Peyer's patch (tissue), 4 donors: ENCODE results near the gene WDFY4. TPM values are rescaled to one million over a fixed set of nuclear protein-coding genes. Genes with fewer than 3 reads are reported as not detected.

Experiments
- DNase-seq, 3 donors: peaks; one replicate each; pipeline ENCODE4 v3.0.0-alpha.2; 2017 to 2019
- H3K27ac ChIP-seq, 4 donors: fragments of 200-600 bp; sonication (generic); one replicate each; pipeline ENCODE4 v1.5.1; 2016 to 2019
- H3K27me3 ChIP-seq, 2 donors: fragments of 200-600 bp; sonication (generic); one replicate each; pipeline ENCODE4 v1.5.1; 2019
- H3K36me3 ChIP-seq, 3 donors: fragments of 200-600 bp; sonication (generic); one replicate each; pipeline ENCODE4 v1.5.1; 2016 to 2019
- H3K4me1 ChIP-seq, 4 donors: fragments of 200-600 bp; sonication (generic); one replicate each; pipeline ENCODE4 v1.5.1; 2016 to 2019
- H3K4me3 ChIP-seq, 4 donors: fragments of 200-600 bp; sonication (generic); 1 replicate in 3 of 4; 2 replicates in 1 of 4; pipeline ENCODE4 v1.5.1; 2016 to 2019; ENCODE audit warnings: mild to moderate bottlenecking in 1 of 4
- H3K9me3 ChIP-seq, 4 donors: fragments of 200-600 bp; sonication (generic); one replicate each; pipeline ENCODE4 v1.5.1; 2016 to 2019; ENCODE audit warnings: mild to moderate bottlenecking in 1 of 4
- CTCF ChIP-seq, 6 experiments: fragments of 450-650 bp in 4 of 6; fragments of 200-600 bp in 2 of 6; sonication (generic) in 1 of 6; IDR thresholded peaks; one replicate each; pipeline ENCODE4 v1.5.1; 2017 to 2019; ENCODE audit warnings: antibody characterized with exemption in 6 of 6, mild to moderate bottlenecking in 3 of 6, moderate library complexity in 1 of 6
- POLR2A ChIP-seq, 2 donors: fragments of 450-650 bp; IDR thresholded peaks; one replicate each; pipeline ENCODE4 v1.5.1; 2017; ENCODE audit warnings: antibody characterized with exemption in 2 of 2, mild to moderate bottlenecking in 2 of 2, moderate library complexity in 2 of 2
- total RNA-seq, 4 donors: library from RNA; depleted of rRNA; stranded (reverse); fragments of >200 nt; gene quantifications; one replicate each; pipeline ENCODE4 v1.1.0, GENCODE V29; 2016

Gene WDFY4
- total RNA-seq, 4 donors from 2014 or later: 0.53 to 102 (median 4.6) TPM

- TF ChIP-seq POLR2A (IDR thresholded peaks at IDR 0.05) (no peak), CTCF (IDR thresholded peaks at IDR 0.05) (no peak)
- Histone ChIP-seq H3K4me3 (no peak overlapping the region), H3K9me3 (no peaks in the 10 kb centered on the region), H3K27ac (no peak overlapping the region), H3K36me3 (no peaks in the 10 kb centered on the region), H3K4me1 (no peaks in the 10 kb centered on the region), H3K27me3 (no peaks in the 10 kb centered on the region)
- no peak for DNase-seq
Observed at GRCh38 chr10:48763403-48763965, 78.8 kb downstream of the WDFY4 start.

- Histone ChIP-seq H3K4me1 (no peaks in the 10 kb centered on the region), H3K27ac (no peak overlapping the region), H3K4me3 (no peak overlapping the region), H3K27me3 (no peaks in the 10 kb centered on the region), H3K36me3 (no peaks in the 10 kb centered on the region), H3K9me3 (no peaks in the 10 kb centered on the region)
- no peak for DNase-seq
- TF ChIP-seq CTCF (IDR thresholded peaks at IDR 0.05) (no peak), POLR2A (IDR thresholded peaks at IDR 0.05) (no peak)
Observed at GRCh38 chr10:48764486-48764885, 79.8 kb downstream of the WDFY4 start.

- H3K9me3 ChIP-seq: no peaks in the 10 kb centered on the region
- DNase-seq: no peak
Observed at GRCh38 chr10:48765039-48765438, 80.4 kb downstream of the WDFY4 start.

GRCh38 chr10:48765527-48765926 is 80.9 kb downstream of the WDFY4 start:
- Histone ChIP-seq H3K36me3 (no peaks in the 10 kb centered on the region), H3K27ac (no peak overlapping the region), H3K9me3 (no peaks in the 10 kb centered on the region), H3K4me3 (no peak overlapping the region), H3K27me3 (no peaks in the 10 kb centered on the region), H3K4me1 (no peaks in the 10 kb centered on the region)
- TF ChIP-seq CTCF (IDR thresholded peaks at IDR 0.05): no peak
- TF ChIP-seq POLR2A (IDR thresholded peaks at IDR 0.05): no peak
- DNase-seq: no peak

More at GRCh38 chr10:48765039-48765438, 80.4 kb downstream of the WDFY4 start:
- Histone ChIP-seq H3K4me1 (no peaks in the 10 kb centered on the region), H3K27me3 (no peaks in the 10 kb centered on the region), H3K4me3 (no peak overlapping the region), H3K27ac (no peak overlapping the region), H3K36me3 (no peaks in the 10 kb centered on the region)
- TF ChIP-seq POLR2A (IDR thresholded peaks at IDR 0.05): no peak
- TF ChIP-seq CTCF (IDR thresholded peaks at IDR 0.05): no peak

- TF ChIP-seq CTCF (IDR thresholded peaks at IDR 0.05) (no peak), POLR2A (IDR thresholded peaks at IDR 0.05) (no peak)
- DNase-seq: no peak
- Histone ChIP-seq H3K4me3 (no peak overlapping the region), H3K9me3 (no peaks in the 10 kb centered on the region), H3K36me3 (no peaks in the 10 kb centered on the region), H3K27ac (no peak overlapping the region), H3K4me1 (no peaks in the 10 kb centered on the region), H3K27me3 (no peaks in the 10 kb centered on the region)
Observed at GRCh38 chr10:48767373-48768143, 82.9 kb downstream of the WDFY4 start.
